Raji (cell line): ENCODE results near the gene PABPC4L.

Source experiments
- POLR2A ChIP-seq: IDR thresholded peaks from 2 replicates; pipeline ENCODE4 v1.6.1; 2011; ENCODE audit warnings: low read depth, low read length, control low read depth; ENCODE audit not compliant: insufficient read depth

PABPC4L gene

DNA sequence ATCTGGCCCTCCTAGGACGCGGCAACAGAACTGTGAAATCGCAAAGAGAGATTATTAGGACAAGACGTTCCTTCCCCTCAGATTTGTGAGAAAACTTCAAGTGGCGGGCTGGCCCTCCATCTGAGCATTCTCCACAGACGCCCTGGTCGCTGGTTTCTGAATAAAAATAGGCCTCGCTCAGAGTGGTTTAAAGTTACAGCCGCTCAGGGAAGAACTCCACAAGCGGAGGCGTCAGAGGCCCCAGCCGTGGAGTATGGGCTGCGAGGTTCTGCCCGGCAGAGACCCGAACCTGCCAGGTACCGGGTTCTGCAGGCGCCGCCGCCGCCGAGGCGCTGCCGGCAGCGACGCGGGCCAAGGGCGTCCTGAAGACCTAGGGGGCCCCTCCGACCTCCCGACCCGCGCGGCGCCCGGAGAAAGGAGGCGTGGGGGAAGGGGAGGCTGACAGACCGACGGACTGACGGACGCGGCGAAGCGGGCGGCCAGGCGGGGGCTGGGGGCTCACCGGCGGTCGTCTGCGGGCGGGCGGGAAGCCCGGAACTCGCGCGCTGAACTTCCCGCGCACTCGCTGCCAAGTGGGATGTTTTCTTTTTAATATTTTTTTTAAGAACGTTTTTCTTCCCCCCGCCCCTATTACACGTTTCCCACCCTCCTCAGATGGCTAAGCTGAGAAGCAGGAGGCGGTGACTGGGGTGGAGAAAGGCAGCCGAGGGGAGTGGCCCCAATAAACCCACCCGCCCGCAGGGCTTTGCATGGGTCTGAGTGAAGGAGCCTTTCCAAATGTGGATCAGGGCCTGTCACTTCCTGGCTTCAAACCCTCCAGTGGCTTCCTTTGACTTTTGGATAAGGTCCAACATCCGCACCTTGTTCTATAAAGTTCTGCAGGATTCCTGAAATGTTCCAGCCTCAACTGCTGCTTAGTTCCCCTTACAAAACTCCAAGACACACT, at the start of gene PABPC4L:
Gene PABPC4L, minus strand, starts transcription at position 574 of the 946 bp plus-strand sequence. CDS start 770 bp downstream, outside the sequence.
- no peak for TF ChIP-seq POLR2A

DNA sequence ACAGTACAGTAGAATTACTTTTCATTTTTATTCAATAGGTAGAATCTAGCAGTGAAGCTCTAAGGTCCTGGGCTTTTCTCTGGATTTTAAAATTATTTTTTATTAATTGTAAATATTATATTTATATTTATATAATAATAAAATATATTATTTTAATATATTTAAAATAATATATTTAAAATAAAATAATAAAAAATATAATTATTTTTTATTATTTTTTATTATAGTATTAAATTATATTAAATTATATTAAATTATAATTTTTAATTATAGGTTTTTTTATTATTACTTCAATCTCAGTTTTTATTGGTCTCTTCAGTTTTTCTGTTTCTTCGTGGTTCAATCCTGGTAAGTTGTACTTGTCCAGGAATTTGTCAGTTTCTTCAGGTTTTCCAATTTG, 49.7 kb upstream of the PABPC4L start:
- no peak for TF ChIP-seq POLR2A

DNA sequence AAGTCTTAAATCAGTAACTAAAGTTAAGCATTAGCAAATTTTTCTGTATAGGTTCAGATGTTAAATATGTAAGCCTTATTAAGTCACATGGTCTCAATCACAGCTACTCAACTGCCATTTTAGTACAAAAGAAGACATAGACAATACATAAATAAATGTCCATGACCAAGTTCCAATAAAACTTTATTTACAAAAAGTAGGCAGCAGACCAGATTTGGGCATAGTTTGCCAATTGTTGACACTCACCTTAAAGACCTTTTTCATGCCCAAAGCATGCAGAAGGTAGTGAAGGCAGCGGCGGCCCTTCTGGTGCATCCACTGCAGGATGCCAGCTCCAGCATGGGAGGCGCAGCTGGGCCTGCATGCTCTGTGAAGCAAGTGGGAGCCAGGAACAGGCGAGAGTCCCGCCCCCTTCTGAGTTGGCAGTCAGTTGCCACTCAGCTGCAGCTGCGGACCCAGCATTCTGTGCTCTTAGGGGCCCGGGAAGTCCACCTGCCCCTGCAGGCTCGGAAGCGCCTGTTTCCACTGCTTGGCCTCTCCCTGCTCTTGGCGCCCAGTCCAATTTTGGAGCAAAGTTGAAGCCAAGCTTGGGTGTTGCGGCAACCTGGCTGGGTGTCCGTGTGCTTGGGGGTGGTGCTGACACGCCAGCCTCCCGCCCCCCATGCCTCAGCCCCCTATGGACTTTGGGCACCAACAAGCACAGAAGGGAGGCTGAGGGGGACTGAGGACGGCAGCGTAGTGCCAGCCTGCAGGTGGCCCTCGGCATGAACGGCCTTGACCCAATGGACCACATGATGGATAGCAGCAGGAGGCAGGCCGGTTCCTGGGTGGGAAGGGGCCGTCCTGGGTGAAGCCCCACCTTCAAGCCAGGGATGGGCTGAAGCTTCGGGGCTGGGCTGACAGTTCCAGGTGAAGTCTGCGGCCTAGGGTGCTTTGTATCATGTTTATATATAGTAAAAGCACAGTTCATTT, 42.4 kb upstream of the PABPC4L start:
- TF ChIP-seq POLR2A, result no peak

DNA sequence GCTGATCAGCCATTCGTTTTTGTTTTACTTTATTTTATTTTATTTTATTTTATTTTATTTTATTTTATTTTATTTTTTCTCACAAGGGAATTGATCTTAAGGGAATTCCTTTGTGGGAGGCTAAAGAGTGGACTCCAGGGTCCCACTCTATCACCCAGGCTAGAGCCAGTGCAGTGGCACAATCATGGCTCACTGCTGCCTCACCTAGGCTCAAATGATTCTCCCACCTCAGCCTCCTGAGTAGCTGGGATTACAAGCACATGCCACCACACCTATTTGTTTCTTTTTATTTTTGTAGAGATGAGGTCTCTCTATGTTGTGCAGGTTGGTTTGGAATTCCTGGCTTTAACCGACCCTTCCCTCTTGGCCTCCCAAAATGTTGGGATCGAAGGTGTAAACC, 17.5 kb upstream of the PABPC4L start:
- no peak for TF ChIP-seq POLR2A

DNA sequence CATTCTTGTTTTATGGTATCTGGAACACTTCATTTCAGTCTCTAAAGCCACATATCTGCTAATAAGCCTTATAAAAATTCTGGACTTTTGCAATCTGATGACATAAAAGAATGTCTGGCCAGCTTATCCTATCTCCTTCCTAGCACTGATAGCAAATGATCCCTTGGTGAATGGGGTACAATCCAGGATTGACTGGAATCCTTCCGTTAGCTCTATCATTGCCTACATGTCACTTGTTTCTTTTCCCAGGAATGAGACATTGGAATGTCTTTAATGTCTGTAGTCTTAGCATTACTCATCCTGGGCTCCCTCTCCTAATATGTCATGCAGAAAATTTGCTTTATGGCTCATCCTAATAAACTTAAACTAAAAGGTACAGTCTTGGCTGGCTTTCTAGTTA, 14.8 kb upstream of the PABPC4L start:
- no peak for TF ChIP-seq POLR2A

DNA sequence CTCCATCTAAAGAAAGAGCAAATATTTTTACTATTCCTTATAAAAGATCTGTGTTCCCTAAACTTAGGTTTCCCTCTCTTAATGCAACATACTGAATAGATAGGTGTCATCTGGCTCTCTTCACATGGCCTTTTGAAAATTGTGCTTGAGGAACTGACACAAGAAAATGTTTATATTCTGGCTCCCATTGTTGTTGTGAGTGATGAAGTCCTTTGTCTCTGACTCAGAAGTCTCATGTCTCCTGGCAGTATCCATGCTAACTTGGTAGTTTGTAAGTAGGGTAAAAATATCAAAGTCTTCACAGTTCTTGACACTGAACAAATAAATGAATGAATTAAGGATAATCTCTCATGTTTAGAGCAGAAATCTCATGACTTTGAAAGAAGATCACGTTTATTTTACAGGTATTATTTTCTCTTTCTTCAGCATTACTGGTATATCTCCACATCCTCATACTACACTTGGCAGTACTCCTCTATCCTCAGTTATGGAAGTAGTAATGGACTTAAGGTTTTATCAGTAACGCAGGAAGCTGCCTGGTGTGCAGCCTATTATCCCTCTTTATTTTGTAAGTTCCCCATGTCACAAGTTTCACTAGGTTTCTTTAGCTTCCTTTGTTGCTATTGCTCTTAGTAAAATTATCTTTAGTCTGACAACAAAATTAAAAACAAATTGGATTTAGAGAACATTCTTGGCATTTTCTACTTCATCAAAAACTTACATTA, 14.2 kb upstream of the PABPC4L start:
- no peak for TF ChIP-seq POLR2A

DNA sequence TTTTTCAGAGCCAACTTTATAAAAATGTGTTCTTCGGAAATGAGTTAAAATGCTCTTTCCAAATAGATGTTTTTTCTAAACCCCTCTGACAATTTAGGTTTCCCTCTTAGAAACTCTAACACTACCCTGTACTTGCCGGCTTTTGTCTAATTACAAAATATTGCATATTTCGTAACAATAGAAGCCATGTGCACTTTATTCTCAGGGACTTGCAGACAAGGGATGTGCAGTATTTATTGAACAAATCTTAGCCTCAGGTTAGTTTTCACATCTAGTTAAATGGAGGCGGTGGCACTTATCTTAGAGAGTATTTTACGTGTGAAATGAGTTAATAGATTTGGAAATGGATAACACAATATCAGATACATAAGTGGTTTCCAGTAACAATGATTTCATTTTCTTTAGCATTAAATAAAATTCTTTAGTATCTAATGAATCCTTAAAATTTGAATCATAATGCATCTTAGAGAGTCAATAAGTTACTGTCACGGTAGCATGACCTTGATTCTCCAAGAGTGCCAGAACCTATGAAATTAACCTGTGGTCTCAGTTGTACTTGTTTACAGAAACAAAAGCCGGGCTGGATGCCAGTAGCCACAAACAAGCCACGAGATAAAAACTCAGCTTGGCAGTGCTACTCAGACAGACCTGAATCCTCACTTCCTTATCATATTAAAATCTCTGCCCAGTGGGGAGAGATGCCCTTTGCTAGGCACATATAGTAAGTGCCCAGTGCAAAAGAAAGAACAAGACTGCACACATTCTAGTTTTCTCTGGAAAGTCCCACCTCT, 772 bp upstream of the PABPC4L start:
- TF ChIP-seq POLR2A, result no peak

DNA sequence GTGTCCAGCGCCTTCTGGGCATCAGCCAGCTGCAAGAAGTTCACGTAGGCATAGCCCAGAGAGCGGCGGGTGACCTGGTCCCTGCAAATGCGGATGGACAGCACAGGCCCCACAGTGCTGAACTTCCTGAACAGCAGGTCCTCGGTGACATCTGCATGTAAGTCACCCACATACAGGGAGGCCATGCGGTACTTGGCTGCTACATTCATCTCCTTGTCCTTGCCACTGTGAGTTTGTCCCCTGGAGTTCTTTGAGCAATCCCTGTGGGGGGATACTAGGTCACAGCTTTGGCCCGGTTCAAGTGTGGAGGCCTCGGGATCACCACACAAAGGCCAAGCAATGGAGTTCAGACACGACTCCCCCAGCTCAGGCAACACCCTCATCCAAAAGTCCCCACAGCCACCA, 776 bp downstream of the PABPC4L start:
- TF ChIP-seq POLR2A, result no peak

DNA sequence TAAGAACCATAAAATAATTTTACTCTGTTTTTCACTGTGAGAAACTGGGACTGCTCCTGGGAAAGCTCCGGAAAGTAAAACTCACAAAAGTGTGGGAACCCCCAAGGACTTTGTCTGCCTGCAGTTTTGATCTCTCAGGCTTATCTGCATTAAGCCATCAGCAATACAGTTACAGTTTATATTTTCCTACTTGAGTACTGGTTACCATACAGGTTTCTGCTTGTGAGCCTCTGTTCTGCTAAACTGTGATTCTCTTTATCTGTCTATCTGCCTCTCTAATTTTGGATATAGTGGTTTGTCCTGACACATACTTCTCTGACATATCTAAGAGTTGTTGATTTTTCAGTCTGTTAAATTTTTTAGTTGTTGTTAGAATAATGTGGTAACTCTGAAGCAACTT, 11.6 kb downstream of the PABPC4L start:
- TF ChIP-seq POLR2A, result no peak

DNA sequence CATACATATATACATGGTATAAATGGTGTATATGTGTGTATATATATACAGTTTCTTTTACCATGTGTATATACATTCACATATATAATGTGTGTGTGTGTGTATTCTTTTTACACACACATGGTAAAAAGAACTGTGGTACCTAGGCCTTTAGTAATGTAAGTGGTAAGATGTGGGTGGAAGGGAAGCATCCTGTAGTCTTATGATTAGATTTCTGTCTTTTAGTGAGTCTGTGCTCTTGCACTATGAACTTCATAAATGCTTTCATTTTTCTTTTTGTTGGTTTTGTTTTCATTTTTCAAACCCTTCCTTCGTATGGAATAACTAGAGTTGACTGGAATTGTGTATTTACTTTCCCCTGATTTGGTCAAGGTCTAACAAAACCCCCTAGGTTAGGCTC, 12.1 kb downstream of the PABPC4L start:
- no peak for TF ChIP-seq POLR2A

DNA sequence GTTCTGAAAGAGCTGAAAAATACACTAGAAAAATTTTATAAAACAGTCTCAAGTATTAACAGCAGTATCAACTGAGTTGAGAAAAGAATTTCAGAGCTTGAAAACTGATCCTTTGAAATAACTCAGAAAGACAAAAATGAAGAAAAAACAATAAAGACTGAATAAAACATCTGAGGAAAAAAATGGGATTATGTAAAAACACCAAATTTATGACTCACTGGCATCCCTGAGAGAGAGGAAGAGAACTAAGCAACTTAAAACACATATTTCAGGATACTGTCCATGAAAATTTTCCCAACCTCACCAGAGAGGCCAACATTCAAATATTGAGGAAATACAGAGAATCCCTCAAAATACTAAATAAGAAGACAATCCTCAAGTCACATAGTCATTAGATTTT, 22.9 kb downstream of the PABPC4L start:
- no peak for TF ChIP-seq POLR2A

DNA sequence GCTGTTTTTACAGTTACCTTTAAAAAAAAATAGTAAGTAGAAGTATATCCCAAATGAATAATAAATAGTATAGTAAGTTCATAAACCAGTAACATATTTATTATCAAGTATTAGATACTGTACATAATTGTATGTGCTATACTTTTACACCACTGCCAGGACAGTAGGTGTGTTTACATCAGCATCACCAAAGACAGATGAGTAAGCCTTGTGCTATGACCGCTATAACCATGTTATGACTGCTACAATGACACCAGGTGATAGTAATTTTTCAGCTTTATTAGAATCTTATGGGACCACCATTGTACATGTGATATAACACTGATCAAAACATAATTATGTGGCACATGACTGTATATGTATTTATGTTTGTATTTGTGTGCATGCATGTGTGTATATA, 27.3 kb downstream of the PABPC4L start:
- no peak for TF ChIP-seq POLR2A

DNA sequence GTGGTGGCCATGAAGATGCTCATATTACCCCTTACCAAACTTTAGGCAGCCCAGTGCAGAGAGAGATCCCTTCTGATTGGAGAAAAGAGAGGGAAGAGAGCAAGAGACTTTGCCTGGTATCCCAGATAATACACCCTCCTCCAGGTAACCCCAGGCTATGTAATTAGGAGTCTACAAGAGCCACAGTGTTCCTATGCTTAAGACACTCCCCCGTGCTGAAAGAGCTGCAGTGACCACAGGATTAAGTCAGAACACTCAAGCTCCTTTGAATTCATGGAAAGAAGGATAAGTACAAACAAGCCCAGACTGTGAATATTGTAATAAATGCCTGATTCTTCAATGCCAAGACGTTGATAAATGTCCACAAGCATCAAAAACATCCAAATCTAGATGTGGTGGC, 41.4 kb downstream of the PABPC4L start:
- TF ChIP-seq POLR2A, result no peak

DNA sequence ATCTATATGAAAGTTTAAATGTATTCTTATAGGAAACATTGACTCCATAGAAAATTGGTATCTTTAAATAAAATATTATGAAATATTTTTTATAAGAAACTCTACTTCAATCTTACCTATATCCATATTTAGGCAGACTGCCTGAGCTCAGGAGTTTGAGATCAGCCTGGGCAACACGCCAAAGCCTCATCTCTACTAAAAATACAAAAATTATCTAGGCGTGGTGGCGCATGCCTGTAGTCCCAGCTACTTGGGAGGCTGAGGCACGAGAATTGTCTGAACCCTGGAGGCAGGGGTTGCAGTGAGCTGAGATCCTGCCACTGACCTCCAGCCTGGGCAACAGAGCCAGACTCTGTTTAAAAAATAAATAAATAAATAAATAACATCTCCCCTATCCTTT, 47.5 kb downstream of the PABPC4L start:
- TF ChIP-seq POLR2A, result no peak
